DOHH2 (cell line): ENCODE data around the gene ATP5PB.

ENCODE experiments used
- EZH2phosphoT487 ChIP-seq: fragments of 200-600 bp; sonication (generic); IDR thresholded peaks from 2 replicates; pipeline ENCODE4 v1.6.1; 2017; ENCODE audit warnings: borderline replicate concordance, mild to moderate bottlenecking, antibody characterized with exemption, low read length, moderate library complexity, mixed read lengths
- TF ChIP-seq, protein P1 (sequence below): fragments of 200-600 bp; sonication (generic); IDR thresholded peaks from one replicate; pipeline ENCODE4 v1.5.1; 2014; ENCODE audit warnings: antibody characterized with exemption, mild to moderate bottlenecking, low read depth, low read length; ENCODE audit not compliant: poor library complexity, severe bottlenecking

DNA sequence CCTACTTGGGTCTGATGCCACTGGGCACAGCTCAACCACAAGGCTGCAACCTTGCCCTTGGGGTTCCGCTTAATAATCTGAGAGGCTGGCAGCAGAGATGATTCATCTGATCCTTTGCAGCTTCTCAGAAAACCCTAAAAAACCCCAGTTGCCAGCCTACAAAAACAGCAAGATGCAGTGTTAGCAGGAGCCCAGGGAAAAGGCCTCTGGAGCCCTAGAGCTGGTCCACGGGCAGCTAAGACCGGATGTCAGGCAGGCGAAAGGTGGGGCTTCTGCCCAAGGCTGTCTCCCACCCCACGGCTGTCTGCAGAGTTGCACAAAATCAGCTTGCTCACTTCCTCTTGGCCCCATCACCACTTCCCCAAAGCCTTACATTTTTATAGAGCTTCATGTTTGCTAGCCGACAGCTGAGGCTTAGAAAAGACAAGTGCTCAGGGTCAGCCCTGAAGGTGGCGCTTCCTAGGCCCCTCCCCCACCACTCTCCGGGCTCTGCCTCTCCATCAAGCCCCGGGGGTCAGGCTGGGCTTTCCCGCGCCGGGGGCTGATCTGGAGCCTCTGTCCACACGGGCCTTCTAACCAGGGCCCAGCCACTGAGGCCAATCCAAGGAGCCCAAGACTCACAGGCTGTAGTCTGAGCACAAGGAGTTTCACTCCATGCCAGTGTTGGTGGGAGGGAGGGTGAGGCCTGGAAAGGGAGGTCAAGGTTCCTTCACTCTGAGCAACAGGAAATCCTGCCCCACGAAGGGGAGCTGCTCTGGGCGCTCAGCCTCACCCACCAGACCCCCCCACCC, 58.3 kb downstream of the ATP5PB start:
- TF ChIP-seq, protein P1, sequence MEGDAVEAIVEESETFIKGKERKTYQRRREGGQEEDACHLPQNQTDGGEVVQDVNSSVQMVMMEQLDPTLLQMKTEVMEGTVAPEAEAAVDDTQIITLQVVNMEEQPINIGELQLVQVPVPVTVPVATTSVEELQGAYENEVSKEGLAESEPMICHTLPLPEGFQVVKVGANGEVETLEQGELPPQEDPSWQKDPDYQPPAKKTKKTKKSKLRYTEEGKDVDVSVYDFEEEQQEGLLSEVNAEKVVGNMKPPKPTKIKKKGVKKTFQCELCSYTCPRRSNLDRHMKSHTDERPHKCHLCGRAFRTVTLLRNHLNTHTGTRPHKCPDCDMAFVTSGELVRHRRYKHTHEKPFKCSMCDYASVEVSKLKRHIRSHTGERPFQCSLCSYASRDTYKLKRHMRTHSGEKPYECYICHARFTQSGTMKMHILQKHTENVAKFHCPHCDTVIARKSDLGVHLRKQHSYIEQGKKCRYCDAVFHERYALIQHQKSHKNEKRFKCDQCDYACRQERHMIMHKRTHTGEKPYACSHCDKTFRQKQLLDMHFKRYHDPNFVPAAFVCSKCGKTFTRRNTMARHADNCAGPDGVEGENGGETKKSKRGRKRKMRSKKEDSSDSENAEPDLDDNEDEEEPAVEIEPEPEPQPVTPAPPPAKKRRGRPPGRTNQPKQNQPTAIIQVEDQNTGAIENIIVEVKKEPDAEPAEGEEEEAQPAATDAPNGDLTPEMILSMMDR, result no peak
- no peak for TF ChIP-seq EZH2phosphoT487
